Measurements from ENCODE around the gene VSTM2B. TPM values are rescaled to one million over a fixed set of nuclear protein-coding genes. Genes with fewer than 3 reads are reported as not detected.

VSTM2B gene
- total and polyA plus RNA-seq, 2 of the 4 experiments (the other 2 are of a cell fraction) = not detected

- Histone ChIP-seq H3K4me3 (ENCODE audit: insufficient read depth, low read depth, low read length) (no peak overlapping the region), H4K91ac (ENCODE audit: insufficient read depth, low read depth, low read length) (no peak overlapping the region), H3K9me1 (ENCODE audit: insufficient read depth, low read length) (no peaks in the 10 kb centered on the region), H3K9me3 (ENCODE audit: control insufficient read depth, insufficient read depth, low read length) (0 out of 2 replicates have a peak, but pooled peaks cover 1% of the 10 kb centered on the region), H3K18ac (ENCODE audit: low read depth, low read length) (no peak overlapping the region), H3K36me3 (ENCODE audit: control insufficient read depth, insufficient read depth, low read length) (no peaks in the 10 kb centered on the region), H2BK120ac (ENCODE audit: low read depth, low read length) (no peak overlapping the region), H3K9ac (ENCODE audit: low read depth, low read length) (no peak overlapping the region), H4K5ac (ENCODE audit: low read depth, low read length) (no peak overlapping the region), H4K20me1 (ENCODE audit: insufficient read depth, low read length) (no peaks in the 10 kb centered on the region), H3K27ac (ENCODE audit: insufficient read depth, low read length) (no peak overlapping the region), H3K27me3 (ENCODE audit: control insufficient read depth, insufficient read depth, low read length) (no peaks in the 10 kb centered on the region), H2AK5ac (ENCODE audit: low read depth, low read length) (no peak overlapping the region), H3K4ac (ENCODE audit: low read depth, low read length) (no peak overlapping the region), H2BK15ac (ENCODE audit: low read depth, low read length) (no peak overlapping the region), H2BK5ac (ENCODE audit: low read depth, low read length, poor library complexity, severe bottlenecking) (no peak overlapping the region), H3K4me2 (ENCODE audit: low read depth, low read length) (no peak overlapping the region), H3K4me1 (ENCODE audit: control insufficient read depth, insufficient read depth, low read length) (no peaks in the 10 kb centered on the region), H3K14ac (replicated peaks; ENCODE audit: low read depth, low read length) (no peak overlapping the region), H2AK9ac (replicated peaks; ENCODE audit: low read depth, low read length, poor library complexity) (no peak overlapping the region), H2BK20ac (ENCODE audit: low read depth, low read length) (no peak overlapping the region), H2AFZ (replicated peaks; ENCODE audit: low read length, poor library complexity) (no peak overlapping the region), H3K56ac (ENCODE audit: extremely low read depth, insufficient read depth, low read length) (no peak overlapping the region), H4K8ac (ENCODE audit: low read depth in 2 of 2, low read length in 2 of 2) (no peak overlapping the region), H3K23ac (ENCODE audit: low read depth, low read length) (no peak overlapping the region), H3K79me1 (ENCODE audit: low read depth in 1 of 2, low read length in 2 of 2) (no peaks in the 10 kb centered on the region)
- intact Hi-C loops (cut with micrococcal nuclease) = no loop called here
- ChIA-PET POLR2A (ENCODE audit: unreplicated experiment) (no interaction called here), CTCF (no interaction called here)
- in situ Hi-C loops (cut with MboI; ENCODE audit: low sequenced_read_pairs) = no loop called here
- TF ChIP-seq CHD1 (IDR thresholded peaks at IDR 0.05; ENCODE audit: low read depth, low read length) (no peak), FOS (IDR thresholded peaks at IDR 0.05; ENCODE audit: low read depth, low read length) (no peak), CEBPB (IDR thresholded peaks at IDR 0.05; ENCODE audit: low read depth, low read length) (no peak), CTCF (conservative IDR thresholded peaks at IDR 0.05; ENCODE audit: low read depth, low read length) (no peak), SMC3 (IDR thresholded peaks at IDR 0.05; ENCODE audit: low read depth, low read length) (no peak), RAD21 (IDR thresholded peaks at IDR 0.05; ENCODE audit: low read length) (no peak), BHLHE40 (IDR thresholded peaks at IDR 0.05; ENCODE audit: low read depth, low read length) (no peak), NFE2L2 (IDR thresholded peaks at IDR 0.05; ENCODE audit: low read depth, low read length) (no peak), MAZ (IDR thresholded peaks at IDR 0.05; ENCODE audit: borderline replicate concordance, low read depth, low read length) (no peak), ELK1 (IDR thresholded peaks at IDR 0.05; ENCODE audit: borderline replicate concordance, low read depth, low read length) (no peak), USF2 (IDR thresholded peaks at IDR 0.05; ENCODE audit: low read depth, low read length) (no peak), RCOR1 (IDR thresholded peaks at IDR 0.05; ENCODE audit: insufficient replicate concordance, low read length) (no peak), MXI1 (IDR thresholded peaks at IDR 0.05; ENCODE audit: borderline replicate concordance, low read depth, low read length) (no peak), POLR2A (IDR thresholded peaks at IDR 0.05; ENCODE audit: low read depth, low read length) (no peak), MAFK (IDR thresholded peaks at IDR 0.05; ENCODE audit: low read depth, low read length) (no peak)
- DNase-seq = no peak
- 42% methylated on average over 2 of the region's 4 CpGs; no CpG with 5 or more reads in 1 of the 2 experiments for WGBS, 2 experiments (ENCODE audit: extremely low coverage in 2 of 2, insufficient read length in 1 of 2)
- BruUV-seq (replicated peaks) = no TSS peak
- dilution Hi-C loops (cut with HindIII; ENCODE audit: low sequenced_read_pairs, unreplicated experiment) = no loop called here
- ATAC-seq (ENCODE audit: low read depth) = no peak
Measured at GRCh38 chr19:29559743-29560142, 33.9 kb downstream of the VSTM2B start.

Measured in IMR-90 (cell line).